Stimulated activated CD8-positive, alpha-beta memory T cell treated with anti-CD3 and anti-CD28 coated beads, Interleukin-15, amount 100 ng/mL, for 1 hour (primary cell): ENCODE measurements around the gene CRTC3.
"Not testable (repeated sequence)": the region's sequence is repeated elsewhere in the genome, so short reads cannot be mapped to it uniquely, and the experiment has no call there.

Source experiments
- DNase-seq: peaks from one replicate; pipeline ENCODE4 v3.0.0-alpha.2; 2020; ENCODE audit warnings: low read depth

Gene CRTC3

DNA sequence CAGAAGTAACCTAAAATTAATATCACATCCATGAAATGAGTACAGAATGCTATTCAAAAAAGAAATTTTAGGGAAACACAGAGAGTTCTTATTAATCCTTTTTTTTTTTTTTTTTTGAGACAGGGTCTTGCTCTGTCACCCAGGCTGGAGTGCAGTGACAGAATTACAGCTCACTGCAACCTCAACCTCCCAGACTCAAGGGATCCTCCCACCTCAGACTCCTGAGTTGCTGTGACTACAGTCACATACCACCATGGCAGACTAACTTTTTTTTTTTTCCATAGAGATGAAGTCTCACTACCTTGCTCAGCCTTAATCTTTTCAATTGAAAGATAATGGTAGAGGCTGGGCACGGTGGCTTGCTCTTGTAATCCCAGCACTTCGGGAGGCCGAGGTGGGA, 6.3 kb upstream of the CRTC3 start:
- no peak for DNase-seq

DNA sequence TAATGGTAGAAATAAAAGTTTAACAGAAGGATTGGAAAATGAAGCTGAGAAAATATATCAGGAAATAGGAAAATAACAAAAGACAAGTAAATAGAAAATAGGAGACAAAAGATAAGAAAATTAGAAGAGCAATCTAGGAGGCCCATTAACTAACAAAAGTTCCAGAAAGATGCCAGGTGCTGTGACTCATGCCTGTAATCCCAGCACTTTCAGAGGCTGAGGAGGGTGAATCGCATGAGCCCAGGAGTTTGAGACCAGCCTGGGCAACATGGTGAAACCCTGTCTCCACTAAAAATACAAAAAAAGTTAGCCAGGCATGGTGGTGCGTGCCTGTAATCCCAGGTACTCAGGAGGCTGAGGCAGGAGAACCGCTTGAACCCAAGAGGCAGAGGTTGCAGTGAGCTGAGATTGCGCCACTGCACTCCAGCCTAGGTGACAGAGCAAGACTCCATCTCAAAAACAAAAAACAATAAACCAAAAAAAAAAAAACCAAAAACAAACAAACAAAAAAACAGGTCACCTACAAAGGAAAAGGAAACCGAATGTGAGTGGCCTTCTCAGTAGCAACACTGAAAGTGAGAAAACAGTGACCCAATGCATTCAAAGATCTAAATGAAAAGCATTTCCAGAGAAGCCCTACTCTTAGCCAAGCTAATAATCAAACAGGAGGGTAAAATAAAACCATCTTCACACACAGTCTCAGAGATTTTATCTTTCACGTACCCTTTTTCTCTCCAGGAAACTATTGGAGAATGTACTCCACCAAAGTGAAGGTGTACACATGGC, 5.5 kb upstream of the CRTC3 start:
- DNase-seq = not testable (repeated sequence)

DNA sequence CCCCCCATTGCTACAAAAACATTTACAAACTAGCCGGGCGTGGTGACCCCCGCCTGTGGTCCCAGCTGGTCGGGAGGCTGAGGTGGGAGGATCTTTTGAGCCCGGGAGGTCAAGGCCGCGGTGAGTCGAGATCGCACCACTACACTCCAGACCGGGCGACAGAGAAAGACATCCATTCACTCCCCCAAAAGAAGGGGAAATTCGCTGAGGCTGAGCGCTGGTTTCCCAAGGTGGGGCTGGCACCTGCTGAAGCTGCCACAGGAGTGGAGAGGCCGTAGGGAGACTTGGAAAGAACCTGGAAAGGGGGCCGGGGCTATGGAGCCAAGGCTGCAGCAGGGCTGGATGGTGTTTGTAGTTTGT, 732 bp upstream of the CRTC3 start:
- no peak for DNase-seq

DNA sequence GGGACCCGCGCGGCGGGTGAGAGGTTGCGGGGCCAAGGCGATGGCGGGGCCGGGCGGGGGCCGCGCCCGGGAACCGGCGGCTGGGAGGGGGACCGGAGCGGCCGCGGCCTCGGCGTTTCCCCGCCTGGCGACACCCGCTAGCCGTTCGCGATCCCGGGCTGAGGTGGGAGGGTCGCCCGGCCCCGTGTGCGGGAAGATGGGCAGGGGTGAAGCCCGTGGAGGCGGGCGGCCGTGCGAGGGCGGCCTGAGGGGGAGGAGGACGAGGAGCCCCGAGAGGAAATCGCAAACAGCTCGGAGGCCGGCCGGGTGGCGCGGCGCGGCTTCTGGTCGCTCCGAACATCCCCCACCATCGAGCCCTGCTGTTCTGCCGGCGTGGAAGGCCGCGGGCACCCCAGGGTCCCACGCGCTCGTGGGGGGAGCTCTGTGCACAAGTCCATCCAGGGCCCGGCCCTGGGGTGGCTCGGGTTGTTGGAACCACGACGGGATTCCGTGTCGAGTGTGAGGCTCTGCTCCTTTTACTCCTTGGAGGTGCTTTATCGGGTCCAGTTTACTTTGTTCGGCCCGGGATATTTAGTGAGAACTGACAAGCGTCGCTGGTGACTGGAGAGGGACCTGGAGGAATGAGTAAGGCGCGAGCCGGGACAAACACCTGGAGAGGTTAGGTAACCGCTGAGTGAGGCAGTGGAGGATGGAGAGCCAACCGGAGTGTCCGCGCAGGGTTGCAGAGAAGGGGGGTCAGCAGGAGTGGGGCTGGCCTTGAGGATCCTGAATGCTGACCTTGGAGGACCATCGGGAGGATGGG, 728 bp downstream of the CRTC3 start:
- DNase-seq = no peak

DNA sequence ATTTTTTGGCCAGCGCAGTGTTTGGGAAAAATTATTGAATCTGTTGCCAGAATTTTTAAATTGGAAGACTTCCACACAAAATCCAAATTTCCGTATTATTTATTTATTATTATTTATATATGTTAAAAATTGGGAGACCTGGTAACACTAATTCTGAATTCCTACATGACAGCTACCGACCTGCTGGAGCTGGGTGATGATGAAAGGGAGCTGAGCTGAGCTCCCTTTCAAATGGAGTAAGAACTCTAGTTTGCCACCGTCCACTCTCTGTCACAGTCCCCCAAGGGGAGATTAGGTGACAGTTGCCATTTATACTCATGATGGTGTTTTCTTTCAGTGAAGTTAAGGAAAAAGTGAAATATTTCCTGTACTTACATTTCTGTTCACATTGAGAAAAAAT, 1.4 kb downstream of the CRTC3 start:
- DNase-seq = no peak

- no peak for DNase-seq
These were observed 5.5 kb downstream of the CRTC3 start for GRCh38 chr15:90535254-90535653.

DNA sequence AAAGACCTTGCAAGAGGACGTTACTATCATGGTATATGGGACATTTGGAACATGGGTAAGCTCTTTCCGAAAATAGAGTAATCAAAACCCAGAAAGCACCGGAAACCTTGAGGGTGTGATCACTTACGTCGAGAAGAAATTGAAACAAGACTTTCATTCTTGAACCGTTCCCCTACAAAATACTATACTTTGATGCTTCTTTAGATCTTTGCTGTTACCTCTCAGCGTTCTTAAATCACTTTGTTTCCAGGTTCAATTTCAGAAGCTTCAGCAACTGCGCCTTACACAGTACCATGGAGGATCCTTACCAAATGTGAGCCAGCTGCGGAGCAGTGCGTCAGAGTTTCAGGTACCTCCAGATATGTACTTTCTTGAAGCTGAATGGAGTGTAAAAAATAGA, 10.1 kb downstream of the CRTC3 start:
- DNase-seq = no peak

DNA sequence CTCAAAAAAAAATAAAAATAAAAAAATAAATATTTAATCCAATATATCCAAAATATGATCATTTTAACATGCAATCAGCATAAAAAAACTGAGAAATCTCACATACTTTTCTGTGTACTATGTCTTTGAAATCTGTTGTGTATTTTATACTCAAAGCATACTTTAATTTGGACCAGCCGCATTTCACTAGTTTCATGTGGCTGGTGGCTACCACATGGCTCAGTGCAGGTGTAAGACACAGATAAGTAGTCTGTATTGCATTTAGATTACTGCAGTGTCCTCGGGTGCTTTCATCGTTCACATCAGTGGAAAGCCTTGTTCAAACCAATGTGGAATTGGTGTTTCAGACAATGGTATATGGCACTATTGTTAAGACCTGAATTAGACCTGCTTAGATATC, 11.0 kb downstream of the CRTC3 start:
- no peak for DNase-seq

- no peak for DNase-seq
These were observed 15.4 kb downstream of the CRTC3 start for GRCh38 chr15:90545095-90545494.

DNA sequence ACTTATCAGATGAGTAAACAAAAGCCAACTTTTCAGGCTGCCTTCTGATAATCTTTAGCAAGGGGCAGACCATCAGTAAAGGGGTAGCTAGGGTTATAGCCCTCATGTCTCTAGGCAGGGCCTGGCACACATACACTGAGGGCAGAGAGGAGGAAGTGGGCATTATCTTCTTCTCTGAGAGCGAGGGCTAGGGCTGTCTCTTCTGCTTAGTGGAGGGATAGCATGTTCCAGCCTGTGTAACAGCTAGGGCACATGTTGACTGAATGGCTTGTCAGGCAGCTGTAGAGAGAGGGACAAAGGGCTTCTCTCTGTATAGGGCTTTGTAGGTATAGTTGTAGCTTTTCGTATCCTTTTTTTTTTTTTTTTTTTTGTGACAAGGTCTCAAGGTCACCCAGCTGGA, 17.8 kb downstream of the CRTC3 start:
- DNase-seq = no peak

GRCh38 chr15:90550919-90551318, 21.2 kb downstream of the CRTC3 start:
- DNase-seq = no peak

- no peak for DNase-seq
These were observed 22.6 kb downstream of the CRTC3 start for GRCh38 chr15:90552162-90552928.

- DNase-seq = no peak
These were observed 23.1 kb downstream of the CRTC3 start for GRCh38 chr15:90552929-90553211.

GRCh38 chr15:90553248-90553745, 23.6 kb downstream of the CRTC3 start:
- DNase-seq = no peak

DNA sequence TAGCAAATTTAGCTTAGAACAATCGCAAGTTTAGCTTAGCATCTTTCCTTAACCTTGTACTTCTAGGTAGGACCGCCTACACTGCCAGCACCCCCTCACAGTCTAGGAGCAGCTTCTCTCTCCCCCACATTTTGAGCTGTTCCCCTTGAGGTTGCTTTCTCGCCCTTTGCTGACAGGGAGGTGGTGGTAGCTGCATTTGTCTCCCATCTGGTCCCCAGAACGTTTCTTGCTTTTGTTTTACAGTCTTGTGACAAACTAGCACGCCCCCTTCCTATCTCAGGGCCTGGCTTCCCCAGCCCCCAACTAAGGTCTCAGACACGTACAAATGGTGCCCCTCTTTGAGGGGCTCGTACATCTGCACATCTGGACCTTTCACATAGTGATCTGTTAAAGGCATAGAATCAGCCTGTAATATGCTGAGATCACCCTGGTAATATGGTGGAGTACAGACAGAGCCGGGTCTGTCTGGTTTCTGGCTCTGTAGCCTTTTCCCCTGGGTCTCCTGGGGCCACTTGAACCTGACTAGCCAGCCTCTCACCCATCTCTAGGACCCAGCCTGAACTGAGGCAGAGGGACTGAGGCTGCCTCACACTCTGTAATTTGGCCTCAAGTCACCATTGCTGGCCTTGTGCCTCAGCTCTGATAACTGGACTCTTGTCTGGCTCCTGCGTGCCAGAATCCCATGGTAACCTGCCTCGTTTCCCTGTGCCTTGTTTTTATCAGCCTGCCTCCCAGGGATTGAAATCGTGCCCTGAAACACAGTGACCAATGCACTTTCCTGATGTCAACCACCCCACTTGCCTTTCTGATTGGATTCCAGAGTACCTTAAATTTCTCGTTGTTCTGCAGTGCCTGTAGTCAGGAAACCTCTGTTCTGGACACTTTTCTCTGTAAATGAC, 27.7 kb downstream of the CRTC3 start:
- DNase-seq = no peak

- no peak for DNase-seq
These were observed 28.4 kb downstream of the CRTC3 start for GRCh38 chr15:90558171-90558573.

DNA sequence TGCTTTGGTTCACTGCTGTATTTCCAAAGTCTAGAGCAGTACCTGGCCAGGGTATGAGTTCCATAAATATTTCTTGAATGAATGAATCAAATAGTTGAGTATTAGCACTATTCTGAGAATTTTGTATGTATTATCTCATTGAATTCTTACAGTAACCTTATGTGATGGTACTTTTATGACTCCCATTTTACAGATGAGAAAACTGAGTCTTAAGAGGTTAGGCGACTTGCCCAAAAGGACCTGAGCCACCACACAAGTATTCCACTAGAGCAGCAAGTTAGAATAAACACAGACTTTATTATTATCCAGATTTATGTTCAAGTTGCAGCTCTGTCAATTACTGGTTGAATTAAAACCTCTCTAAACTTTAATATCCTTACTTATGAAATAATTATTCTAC, 29.4 kb downstream of the CRTC3 start:
- no peak for DNase-seq

DNA sequence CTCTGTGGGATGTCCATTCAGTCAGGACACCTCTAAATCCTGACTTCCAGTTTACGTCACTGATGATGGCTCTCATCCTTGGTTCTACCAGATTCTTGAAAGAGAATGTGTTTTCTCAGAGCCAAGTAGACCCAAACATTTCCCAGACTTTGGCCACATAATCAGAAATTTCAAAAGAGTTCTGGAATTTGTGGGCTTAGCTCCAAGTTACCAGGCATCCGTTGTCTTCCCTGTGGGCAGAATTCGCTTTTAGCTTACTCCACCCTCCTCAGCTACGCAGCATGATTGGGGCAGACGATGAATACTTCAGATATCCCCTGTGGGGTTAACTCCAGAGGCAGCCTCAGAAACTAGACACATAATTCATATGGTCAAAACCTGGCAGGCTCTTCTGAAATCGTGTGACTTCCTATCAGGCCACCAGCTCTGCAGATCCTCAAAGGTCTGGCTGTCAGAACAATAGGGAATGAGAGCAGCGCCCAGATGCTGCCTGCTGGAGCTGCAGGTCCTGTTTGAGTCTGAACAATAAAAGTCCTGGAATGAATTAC, 30.6 kb downstream of the CRTC3 start:
- no peak for DNase-seq

DNA sequence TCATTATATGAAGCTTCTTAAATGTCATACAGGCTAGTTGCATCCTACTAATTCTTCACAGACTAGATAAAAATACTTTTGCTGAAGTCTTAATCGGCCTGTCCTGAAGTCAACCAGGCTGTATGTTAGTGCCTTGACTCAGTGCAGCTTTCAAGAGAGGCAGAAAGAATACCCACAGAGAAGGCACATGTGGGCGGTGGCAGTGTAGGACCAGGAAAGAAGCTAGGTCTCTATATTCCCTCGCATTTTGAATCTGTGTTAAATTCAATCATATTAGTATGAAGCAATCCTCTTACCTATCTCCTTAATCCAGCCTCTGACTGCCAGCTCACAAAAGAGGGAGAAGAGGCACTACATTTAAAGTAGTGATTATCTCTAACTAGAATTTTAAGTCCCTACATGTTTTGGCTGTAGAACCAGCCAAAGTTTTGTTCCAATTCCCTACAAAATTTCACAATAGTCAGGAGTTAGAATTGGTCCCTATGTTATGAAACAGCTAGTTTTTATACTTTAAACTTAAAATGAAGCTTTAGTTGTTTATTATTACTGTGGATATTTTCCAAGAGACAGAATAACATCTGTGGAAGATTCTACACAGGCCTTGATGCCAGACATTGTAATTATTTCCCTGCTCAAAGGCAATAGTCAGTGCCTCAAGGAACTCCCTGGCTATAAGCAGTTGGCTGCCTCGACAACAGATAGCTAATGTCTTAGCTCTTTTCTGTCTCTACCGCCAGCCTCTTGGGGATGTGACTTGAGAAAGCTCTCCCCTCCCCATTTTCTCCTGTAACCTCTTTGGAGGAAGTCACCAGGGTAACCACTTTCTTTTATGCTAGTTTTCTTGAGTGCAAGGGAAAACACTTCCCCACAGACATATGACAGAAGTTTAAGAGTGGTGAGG, 31.9 kb downstream of the CRTC3 start:
- no peak for DNase-seq

GRCh38 chr15:90562669-90563068, 32.9 kb downstream of the CRTC3 start:
- DNase-seq = no peak

- DNase-seq = no peak
These were observed 33.7 kb downstream of the CRTC3 start for GRCh38 chr15:90563463-90563862.
